Measurements from ENCODE around the gene MSANTD7. TPM values are rescaled to one million over a fixed set of nuclear protein-coding genes. Genes with fewer than 3 reads are reported as not detected.
"Not testable (repeated sequence)": the region's sequence is repeated elsewhere in the genome, so short reads cannot be mapped to it uniquely, and the experiment has no call there.

MSANTD7 gene, protein sequence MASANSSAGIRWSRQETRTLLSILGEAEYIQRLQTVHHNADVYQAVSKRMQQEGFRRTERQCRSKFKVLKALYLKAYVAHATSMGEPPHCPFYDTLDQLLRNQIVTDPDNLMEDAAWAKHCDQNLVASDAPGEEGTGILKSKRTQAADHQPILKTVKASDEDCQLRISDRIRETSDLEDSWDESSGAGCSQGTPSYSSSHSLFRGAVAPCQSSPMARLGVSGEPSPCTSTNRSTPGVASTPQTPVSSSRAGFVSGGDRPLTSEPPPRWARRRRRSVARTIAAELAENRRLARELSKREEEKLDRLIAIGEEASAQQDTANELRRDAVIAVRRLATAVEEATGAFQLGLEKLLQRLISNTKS
- 11.0 TPM for polyA plus RNA-seq (2012; ENCODE audit: missing spikeins)

DNA sequence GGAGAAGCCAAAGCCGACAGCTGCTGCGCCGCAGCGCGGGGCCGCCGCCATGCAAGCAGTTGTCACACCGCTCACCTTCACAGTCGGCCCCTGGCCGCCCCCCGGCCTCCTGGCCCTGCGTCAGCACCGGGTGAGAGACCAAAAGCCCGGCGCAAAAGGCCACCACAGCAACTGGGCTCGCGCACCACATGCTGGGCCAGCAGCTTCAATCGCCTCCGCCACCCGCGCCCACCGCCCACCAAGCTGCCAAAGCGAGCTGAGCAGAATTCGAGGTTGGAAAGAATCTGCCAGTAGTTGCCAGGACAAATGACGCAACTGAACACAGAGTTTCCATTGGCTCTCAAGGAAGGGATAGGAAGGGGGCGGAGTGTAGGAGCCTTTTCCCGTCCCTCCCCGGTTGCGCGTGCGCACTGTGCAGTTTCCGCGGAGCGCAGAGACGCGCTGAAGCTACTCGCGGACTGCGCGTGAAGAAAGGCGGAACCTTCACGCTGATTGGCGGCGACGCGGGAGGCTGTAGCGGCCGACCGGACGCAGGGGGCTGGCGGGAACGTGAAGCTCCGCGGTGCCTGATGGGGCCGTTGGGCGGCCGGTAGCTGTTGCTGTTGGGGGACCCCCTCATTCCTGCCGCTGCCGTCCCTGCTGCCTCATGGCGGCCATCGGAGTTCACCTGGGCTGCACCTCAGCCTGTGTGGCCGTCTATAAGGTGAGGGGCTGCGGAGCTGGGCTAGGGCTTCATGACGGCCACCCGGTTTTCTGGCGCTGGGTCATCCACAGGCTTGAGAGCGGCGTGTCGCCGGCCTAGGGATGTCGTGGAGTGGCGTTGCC, at the start of gene MSANTD7, which contains the start of the genes CDNF and HSPA14:
TSS of gene MSANTD7 (plus strand) at position 550 of the 825 bp plus-strand sequence. CDS start 3,979 bp downstream, outside the sequence.
TSS of gene CDNF (minus strand) at position 281 of the 825 bp plus-strand sequence. CDS start at position 190, 91 bp downstream.
TSS of gene HSPA14 (plus strand) at position 550 of the 825 bp plus-strand sequence. CDS start at position 647, 97 bp downstream.
- TF ChIP-seq TAF1 (IDR thresholded peaks at IDR 0.05; ENCODE audit: borderline replicate concordance, low read depth, low read length) (peak; percentile 91), POLR2AphosphoS5 (IDR thresholded peaks at IDR 0.05; ENCODE audit: low read depth, low read length) (peak; percentile 89), POLR2A (IDR thresholded peaks at IDR 0.05; ENCODE audit: low read depth, low read length) (peak; percentile 96)
- FAIRE-seq, result peak; percentile 98
- DNase-seq (ENCODE audit: insufficient read length), result peak; percentile 90

- DNase-seq (ENCODE audit: insufficient read length), result no peak
- FAIRE-seq, result no peak
These were observed 39.5 kb upstream of the MSANTD7 start for GRCh38 chr10:14798636-14799035.

GRCh38 chr10:14800397-14800796, 37.7 kb upstream of the MSANTD7 start:
- FAIRE-seq (no peak), DNase-seq (ENCODE audit: insufficient read length) (no peak)
- no peak for TF ChIP-seq TAF1 (IDR thresholded peaks at IDR 0.05; ENCODE audit: borderline replicate concordance, low read depth, low read length)
- TF ChIP-seq POLR2A (IDR thresholded peaks at IDR 0.05; ENCODE audit: low read depth, low read length), result no peak
- TF ChIP-seq POLR2AphosphoS5 (IDR thresholded peaks at IDR 0.05; ENCODE audit: low read depth, low read length), result no peak

More at GRCh38 chr10:14798636-14799035, 39.5 kb upstream of the MSANTD7 start:
- TF ChIP-seq TAF1 (IDR thresholded peaks at IDR 0.05; ENCODE audit: borderline replicate concordance, low read depth, low read length) (no peak), POLR2A (IDR thresholded peaks at IDR 0.05; ENCODE audit: low read depth, low read length) (no peak), POLR2AphosphoS5 (IDR thresholded peaks at IDR 0.05; ENCODE audit: low read depth, low read length) (no peak)

DNA sequence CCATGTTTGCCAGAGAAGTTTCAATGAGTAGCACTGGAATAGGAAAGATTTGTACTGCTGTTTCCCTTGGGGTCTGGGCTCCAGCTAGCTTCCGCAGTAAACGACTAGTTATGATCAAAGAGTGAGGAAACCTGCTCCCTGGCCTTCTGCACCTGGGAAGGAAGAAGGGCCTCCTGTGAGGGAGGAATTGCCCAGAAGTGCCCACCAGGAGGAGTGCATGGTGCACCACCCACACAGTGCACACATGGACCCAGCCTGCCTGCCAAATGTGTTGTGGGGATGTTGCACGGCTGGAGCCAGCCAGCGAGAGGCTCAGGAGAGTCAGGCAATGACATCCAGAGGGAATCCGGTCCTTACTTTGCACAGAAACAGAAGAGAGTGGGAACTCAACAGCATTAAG, 36.4 kb upstream of the MSANTD7 start:
- DNase-seq (ENCODE audit: insufficient read length) (no peak), FAIRE-seq (no peak)
- TF ChIP-seq POLR2A (IDR thresholded peaks at IDR 0.05; ENCODE audit: low read depth, low read length) (no peak), TAF1 (IDR thresholded peaks at IDR 0.05; ENCODE audit: borderline replicate concordance, low read depth, low read length) (no peak), POLR2AphosphoS5 (IDR thresholded peaks at IDR 0.05; ENCODE audit: low read depth, low read length) (no peak)

DNA sequence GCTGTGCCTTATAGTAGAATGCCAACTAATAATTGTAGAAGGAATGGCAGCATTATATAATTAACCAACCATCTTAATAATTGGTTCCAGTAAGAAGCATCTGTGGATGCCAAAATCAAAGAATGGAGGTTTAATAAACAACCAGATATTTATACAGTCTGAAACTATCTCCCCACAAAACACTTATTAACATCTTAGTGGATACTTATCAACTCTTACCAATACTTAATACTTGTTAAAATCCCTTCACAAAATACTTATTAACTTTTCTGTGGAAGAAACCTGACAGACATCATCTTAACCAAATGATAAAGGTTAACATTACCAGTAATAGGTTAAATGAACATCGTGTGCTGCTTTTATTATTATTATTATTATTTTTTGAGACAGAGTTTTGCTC, 34.3 kb upstream of the MSANTD7 start:
- TF ChIP-seq POLR2A (IDR thresholded peaks at IDR 0.05; ENCODE audit: low read depth, low read length) (no peak), TAF1 (IDR thresholded peaks at IDR 0.05; ENCODE audit: borderline replicate concordance, low read depth, low read length) (no peak), POLR2AphosphoS5 (IDR thresholded peaks at IDR 0.05; ENCODE audit: low read depth, low read length) (no peak)
- no peak for FAIRE-seq
- DNase-seq (ENCODE audit: insufficient read length), result no peak

GRCh38 chr10:14806318-14806717, 31.8 kb upstream of the MSANTD7 start:
- TF ChIP-seq POLR2AphosphoS5 (IDR thresholded peaks at IDR 0.05; ENCODE audit: low read depth, low read length) (no peak), POLR2A (IDR thresholded peaks at IDR 0.05; ENCODE audit: low read depth, low read length) (no peak), TAF1 (IDR thresholded peaks at IDR 0.05; ENCODE audit: borderline replicate concordance, low read depth, low read length) (no peak)
- DNase-seq (ENCODE audit: insufficient read length) (no peak), FAIRE-seq (no peak)

GRCh38 chr10:14810969-14811953, 26.8 kb upstream of the MSANTD7 start:
- DNase-seq (ENCODE audit: insufficient read length) (no peak), FAIRE-seq (no peak)
- TF ChIP-seq POLR2AphosphoS5 (IDR thresholded peaks at IDR 0.05; ENCODE audit: low read depth, low read length) (no peak), TAF1 (IDR thresholded peaks at IDR 0.05; ENCODE audit: borderline replicate concordance, low read depth, low read length) (no peak), POLR2A (IDR thresholded peaks at IDR 0.05; ENCODE audit: low read depth, low read length) (no peak)

- no peak for FAIRE-seq
- DNase-seq (ENCODE audit: insufficient read length), result no peak
- no peak for TF ChIP-seq POLR2A (IDR thresholded peaks at IDR 0.05; ENCODE audit: low read depth, low read length)
- TF ChIP-seq POLR2AphosphoS5 (IDR thresholded peaks at IDR 0.05; ENCODE audit: low read depth, low read length), result no peak
- TF ChIP-seq TAF1 (IDR thresholded peaks at IDR 0.05; ENCODE audit: borderline replicate concordance, low read depth, low read length), result no peak
These were observed 25.8 kb upstream of the MSANTD7 start for GRCh38 chr10:14812271-14812670.

- DNase-seq (ENCODE audit: insufficient read length) (no peak), FAIRE-seq (no peak)
- TF ChIP-seq POLR2AphosphoS5 (IDR thresholded peaks at IDR 0.05; ENCODE audit: low read depth, low read length) (no peak), TAF1 (IDR thresholded peaks at IDR 0.05; ENCODE audit: borderline replicate concordance, low read depth, low read length) (no peak), POLR2A (IDR thresholded peaks at IDR 0.05; ENCODE audit: low read depth, low read length) (no peak)
These were observed 22.4 kb upstream of the MSANTD7 start for GRCh38 chr10:14815681-14816080.

DNA sequence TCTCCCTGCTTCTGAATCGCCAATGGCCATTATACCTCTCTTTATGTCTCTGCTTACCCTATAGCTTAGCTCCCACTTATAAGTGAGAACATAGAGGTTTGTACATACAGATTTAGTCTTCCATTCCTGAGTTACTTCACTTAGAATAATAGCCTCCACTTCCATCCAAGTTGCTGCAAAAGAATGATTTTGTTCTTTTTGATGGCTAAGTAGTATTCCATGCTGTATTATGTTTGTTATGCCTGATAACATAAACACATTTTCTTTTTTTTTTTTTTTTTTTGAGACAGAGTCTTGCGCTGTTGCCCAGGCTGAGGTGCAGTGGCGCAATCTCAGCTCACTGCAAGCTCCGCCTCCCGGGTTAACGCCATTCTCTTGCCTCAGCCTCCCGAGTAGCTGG, 21.4 kb upstream of the MSANTD7 start:
- DNase-seq (ENCODE audit: insufficient read length); FAIRE-seq: not testable (repeated sequence)

Measured in GM12892 (cell line).